ENCODE data around the gene MVP.
A peak's percentile ranks its signal among the peaks of the same experiment; 100 is the strongest.
"Not testable (repeated sequence)": the region's sequence is repeated elsewhere in the genome, so short reads cannot be mapped to it uniquely, and the experiment has no call there.

The MVP gene

GRCh38 chr16:29820271-29820701, at the start of gene MVP:
TSS of gene MVP (plus strand) at chr16:29820462. CDS start at chr16:29830550, 10,088 bp downstream.
- DNase-seq (ENCODE audit: low read depth in 2 of 2) = no peak

GRCh38 chr16:29772330-29772729, 47.9 kb upstream of the MVP start:
- not testable (repeated sequence) for DNase-seq (ENCODE audit: low read depth in 2 of 2)

GRCh38 chr16:29774730-29775129, 45.5 kb upstream of the MVP start:
- DNase-seq (ENCODE audit: low read depth in 2 of 2) = no peak

GRCh38 chr16:29775742-29776408, 44.4 kb upstream of the MVP start:
- no peak for DNase-seq (ENCODE audit: low read depth in 2 of 2)

GRCh38 chr16:29777576-29778350, 42.5 kb upstream of the MVP start, which contains the start of gene ZG16:
TSS of gene ZG16 (plus strand) at chr16:29778256. CDS start at chr16:29779267, 1,011 bp downstream.
- DNase-seq (ENCODE audit: low read depth in 2 of 2) = no peak

GRCh38 chr16:29779474-29779873, 40.8 kb upstream of the MVP start:
- DNase-seq (ENCODE audit: low read depth in 2 of 2) = no peak

- not testable (repeated sequence) for DNase-seq (ENCODE audit: low read depth in 2 of 2)
These were observed 36.9 kb upstream of the MVP start for GRCh38 chr16:29783094-29783953.

- no peak for DNase-seq (ENCODE audit: low read depth in 2 of 2)
These were observed 36.1 kb upstream of the MVP start for GRCh38 chr16:29784157-29784556.

- peak in 1 of 2 donors; percentile 46 for DNase-seq (ENCODE audit: low read depth in 2 of 2)
These were observed 35.3 kb upstream of the MVP start for GRCh38 chr16:29784901-29785500.

- not testable (repeated sequence) for DNase-seq (ENCODE audit: low read depth in 2 of 2)
These were observed 33.1 kb upstream of the MVP start for GRCh38 chr16:29787155-29787554.

GRCh38 chr16:29789775-29790182, 30.5 kb upstream of the MVP start:
- DNase-seq (ENCODE audit: low read depth in 2 of 2) = no peak

GRCh38 chr16:29790183-29790948, 29.9 kb upstream of the MVP start, which contains the start of gene KIF22:
TSS of gene KIF22 (plus strand) at chr16:29790751. CDS start at chr16:29790760, 9 bp downstream.
- peak; percentile 100 for DNase-seq (ENCODE audit: low read depth in 2 of 2)

GRCh38 chr16:29790949-29791844, 29.1 kb upstream of the MVP start:
- DNase-seq (ENCODE audit: low read depth in 2 of 2) = no peak

GRCh38 chr16:29791845-29792807, 28.1 kb upstream of the MVP start:
- no peak for DNase-seq (ENCODE audit: low read depth in 2 of 2)

GRCh38 chr16:29793153-29793552, 27.1 kb upstream of the MVP start:
- DNase-seq (ENCODE audit: low read depth in 2 of 2) = not testable (repeated sequence)

- no peak for DNase-seq (ENCODE audit: low read depth in 2 of 2)
These were observed 26.0 kb upstream of the MVP start for GRCh38 chr16:29794231-29794710.

GRCh38 chr16:29802416-29802935, 17.8 kb upstream of the MVP start:
- DNase-seq (ENCODE audit: low read depth in 2 of 2) = no peak

GRCh38 chr16:29804020-29804419, 16.2 kb upstream of the MVP start:
- no peak for DNase-seq (ENCODE audit: low read depth in 2 of 2)

Measured in activated CD8-positive, alpha-beta memory T cell treated with anti-CD3 and anti-CD28 coated beads for 4 hours (primary cell).